Epithelial cell of esophagus (primary cell): Measurements from ENCODE around the gene CEP63.
"Not testable (repeated sequence)": the region's sequence is repeated elsewhere in the genome, so short reads cannot be mapped to it uniquely, and the experiment has no call there.

ENCODE experiments used
- DNase-seq: peaks from one replicate; pipeline ENCODE4 v3.0.0; 2010; ENCODE audit warnings: low read depth
- H3K4me3 ChIP-seq: 2 replicates; pipeline ENCODE4 v1.5.1; 2011; ENCODE audit warnings: mild to moderate bottlenecking, low read length, control low read depth
- CTCF ChIP-seq: IDR thresholded peaks from 2 replicates; pipeline ENCODE4 v1.5.1; 2011; ENCODE audit warnings: low read depth, mild to moderate bottlenecking, low read length, control low read depth, inconsistent platforms; ENCODE audit not compliant: insufficient read depth; ENCODE audit errors: missing control alignments

Gene CEP63

GRCh38 chr3:134576426-134576825, 90.6 kb downstream of the CEP63 start:
- H3K4me3 ChIP-seq, result no peak overlapping the region
- no peak for DNase-seq
- no peak for TF ChIP-seq CTCF

- no peak for DNase-seq
- no peak overlapping the region for H3K4me3 ChIP-seq
- no peak for TF ChIP-seq CTCF
Measured at GRCh38 chr3:134576831-134577230, 91.0 kb downstream of the CEP63 start.

GRCh38 chr3:134579141-134579665, 93.3 kb downstream of the CEP63 start:
- no peak for TF ChIP-seq CTCF
- H3K4me3 ChIP-seq, result no peak overlapping the region
- DNase-seq, result no peak

GRCh38 chr3:134590766-134591165, 104.9 kb downstream of the CEP63 start:
- H3K4me3 ChIP-seq, result no peak overlapping the region
- peak; percentile 75 for DNase-seq
- TF ChIP-seq CTCF, result no peak

- H3K4me3 ChIP-seq, result no peak overlapping the region
- DNase-seq, result no peak
- TF ChIP-seq CTCF, result no peak
Measured at GRCh38 chr3:134592806-134593205, 106.9 kb downstream of the CEP63 start.

- no peak for TF ChIP-seq CTCF
- H3K4me3 ChIP-seq, result no peak overlapping the region
- peak; percentile 18 for DNase-seq
Measured at GRCh38 chr3:134594331-134594741, 108.5 kb downstream of the CEP63 start.

- not testable (repeated sequence) for H3K4me3 ChIP-seq
Measured at GRCh38 chr3:134594986-134595385, 109.1 kb downstream of the CEP63 start.

More at GRCh38 chr3:134594986-134595385, 109.1 kb downstream of the CEP63 start:
- DNase-seq, result not testable (repeated sequence)
